Smooth muscle cell (in vitro differentiated cells): ENCODE measurements around the gene PTPRU. TPM values are rescaled to one million over a fixed set of nuclear protein-coding genes. Genes with fewer than 3 reads are reported as not detected.

ENCODE experiments used
- DNase-seq: peaks from one replicate; lab custom pipeline; 2025; ENCODE audit not compliant: unreplicated experiment; lab: John Stamatoyannopoulos, UW
- H2AFZ ChIP-seq: fragments of 200-600 bp; sonication (generic); 2 replicates; pipeline ENCODE4 v1.6.0; 2016; ENCODE audit warnings: antibody characterized with exemption, low read depth, mild to moderate bottlenecking
- H3F3A ChIP-seq: fragments of 200-600 bp; sonication (generic); 2 replicates; pipeline ENCODE4 v1.6.0; 2017; ENCODE audit warnings: antibody characterized with exemption, low read depth
- H3K27ac ChIP-seq: fragments of 200-600 bp; sonication (generic); 2 replicates; pipeline ENCODE4 v1.5.1; 2016; ENCODE audit warnings: low read depth, mild to moderate bottlenecking
- H3K27me3 ChIP-seq: fragments of 200-600 bp; sonication (generic); 2 replicates; pipeline ENCODE4 v1.6.1; 2016; ENCODE audit warnings: low read depth, mild to moderate bottlenecking
- H3K36me3 ChIP-seq: fragments of 200-600 bp; sonication (generic); 2 replicates; pipeline ENCODE4 v1.5.1; 2016; ENCODE audit warnings: low read depth
- H3K4me1 ChIP-seq: fragments of 200-600 bp; sonication (generic); 2 replicates; pipeline ENCODE4 v1.5.1; 2016; ENCODE audit warnings: low read depth
- H3K4me2 ChIP-seq: fragments of 200-600 bp; sonication (generic); 2 replicates; pipeline ENCODE4 v1.6.0; 2016; ENCODE audit warnings: mild to moderate bottlenecking
- H3K4me3 ChIP-seq: fragments of 200-600 bp; sonication (generic); 2 replicates; pipeline ENCODE4 v1.5.1; 2016; ENCODE audit warnings: mild to moderate bottlenecking
- H3K79me2 ChIP-seq: fragments of 200-600 bp; sonication (generic); 2 replicates; pipeline ENCODE4 v1.6.0; 2016; ENCODE audit warnings: low read depth, mild to moderate bottlenecking
- H3K9ac ChIP-seq: fragments of 200-600 bp; sonication (generic); 2 replicates; pipeline ENCODE4 v1.6.0; 2016; ENCODE audit warnings: low read depth
- H3K9me3 ChIP-seq: fragments of 200-600 bp; sonication (generic); replicated peaks from 2 replicates; pipeline ENCODE4 v1.5.1; 2016; ENCODE audit warnings: low read depth
- H4K20me1 ChIP-seq: fragments of 200-600 bp; sonication (generic); 2 replicates; pipeline ENCODE4 v1.6.0; 2016; ENCODE audit warnings: low read depth
- whole genome bisulfite sequencing: methylation state at CpG from one replicate; pipeline ENCODE4 v1.1.7; 2016; ENCODE audit warnings: low lambda C conversion rate; 5-methylcytosine and 5-hydroxymethylcytosine counted together
- polyA plus RNA-seq: library from polyadenylated mRNA; unstranded; fragments of >200 nt; fragmentation: Nextera tagmentation; extraction: Ambion mirVana; gene quantifications from 2 replicates; pipeline ENCODE4 v1.2.1, GENCODE V29; 2016
- total RNA-seq: library from RNA; depleted of rRNA; stranded (reverse); fragments of >200 nt; gene quantifications from 2 replicates; pipeline ENCODE4 v1.2.3, GENCODE V29; 2014
- TF ChIP-seq, protein P1 (sequence below): fragments of 200-600 bp; sonication (generic); IDR thresholded peaks from 2 replicates; pipeline ENCODE4 v1.5.1; 2017; ENCODE audit warnings: borderline replicate concordance, mild to moderate bottlenecking, antibody characterized with exemption; ENCODE audit not compliant: insufficient read depth, poor library complexity, severe bottlenecking

The PTPRU gene
- total and polyA plus RNA-seq, 2 experiments from 2014 or later = 41.1 to 67.8 TPM

DNA sequence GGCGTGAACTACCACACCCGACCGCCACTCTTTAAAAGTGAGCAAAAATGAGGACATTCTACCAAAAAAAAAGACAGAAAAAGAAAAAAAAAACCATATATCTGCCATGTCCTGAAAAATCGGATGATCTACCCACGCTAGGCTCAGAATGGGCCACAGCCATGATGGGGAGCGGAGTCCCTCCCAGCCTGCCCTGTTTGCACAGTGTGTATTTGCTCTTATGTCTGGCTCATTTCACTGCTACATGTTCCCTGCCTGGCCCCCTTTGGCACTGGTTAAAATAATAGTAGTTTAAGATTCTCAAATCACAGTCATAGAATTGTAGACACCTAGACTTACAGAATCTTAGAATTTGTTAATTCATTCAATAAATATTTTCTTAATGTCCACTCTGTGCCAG, 121.9 kb downstream of the PTPRU start:
- 96% methylated on average over 6 of the region's 6 CpGs for WGBS
- no peaks in the 10 kb centered on the region for H3K4me1 ChIP-seq
- H3K4me2 ChIP-seq = no peak overlapping the region
- H2AFZ ChIP-seq = no peak overlapping the region
- H3K27me3 ChIP-seq = no peaks in the 10 kb centered on the region
- TF ChIP-seq, protein P1, sequence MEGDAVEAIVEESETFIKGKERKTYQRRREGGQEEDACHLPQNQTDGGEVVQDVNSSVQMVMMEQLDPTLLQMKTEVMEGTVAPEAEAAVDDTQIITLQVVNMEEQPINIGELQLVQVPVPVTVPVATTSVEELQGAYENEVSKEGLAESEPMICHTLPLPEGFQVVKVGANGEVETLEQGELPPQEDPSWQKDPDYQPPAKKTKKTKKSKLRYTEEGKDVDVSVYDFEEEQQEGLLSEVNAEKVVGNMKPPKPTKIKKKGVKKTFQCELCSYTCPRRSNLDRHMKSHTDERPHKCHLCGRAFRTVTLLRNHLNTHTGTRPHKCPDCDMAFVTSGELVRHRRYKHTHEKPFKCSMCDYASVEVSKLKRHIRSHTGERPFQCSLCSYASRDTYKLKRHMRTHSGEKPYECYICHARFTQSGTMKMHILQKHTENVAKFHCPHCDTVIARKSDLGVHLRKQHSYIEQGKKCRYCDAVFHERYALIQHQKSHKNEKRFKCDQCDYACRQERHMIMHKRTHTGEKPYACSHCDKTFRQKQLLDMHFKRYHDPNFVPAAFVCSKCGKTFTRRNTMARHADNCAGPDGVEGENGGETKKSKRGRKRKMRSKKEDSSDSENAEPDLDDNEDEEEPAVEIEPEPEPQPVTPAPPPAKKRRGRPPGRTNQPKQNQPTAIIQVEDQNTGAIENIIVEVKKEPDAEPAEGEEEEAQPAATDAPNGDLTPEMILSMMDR = no peak
- H3K4me3 ChIP-seq = no peak overlapping the region
- H3K36me3 ChIP-seq = no peaks in the 10 kb centered on the region
- H3F3A ChIP-seq = no peaks in the 10 kb centered on the region
- DNase-seq = no peak
- no peaks in the 10 kb centered on the region for H4K20me1 ChIP-seq
- no peaks in the 10 kb centered on the region for H3K79me2 ChIP-seq
- no peaks in the 10 kb centered on the region for H3K9me3 ChIP-seq
- no peak overlapping the region for H3K27ac ChIP-seq
- no peak overlapping the region for H3K9ac ChIP-seq

DNA sequence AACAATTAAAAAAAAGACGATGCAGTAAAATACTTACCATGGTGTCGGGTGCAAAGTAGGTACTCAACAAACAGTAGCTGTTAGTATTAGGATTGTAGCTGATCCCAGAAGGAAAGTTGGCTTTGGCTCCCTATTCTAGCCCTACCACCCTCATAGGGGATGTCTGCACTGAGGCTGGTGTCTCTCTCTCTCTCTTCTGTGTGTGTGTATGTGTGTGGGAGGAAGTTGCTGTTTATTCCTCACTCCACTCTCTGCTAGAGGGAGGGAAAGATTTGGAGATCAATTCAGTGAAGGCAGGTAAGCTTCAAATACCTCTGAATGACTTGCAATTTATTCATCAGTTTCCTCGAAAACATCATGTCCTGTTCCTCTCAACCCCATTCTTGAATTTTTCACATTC, 124.4 kb downstream of the PTPRU start:
- Histone ChIP-seq H3K4me3 (no peak overlapping the region), H3K27ac (no peak overlapping the region), H2AFZ (no peak overlapping the region), H3K36me3 (no peaks in the 10 kb centered on the region), H3K27me3 (no peaks in the 10 kb centered on the region), H3K79me2 (no peaks in the 10 kb centered on the region), H4K20me1 (no peaks in the 10 kb centered on the region), H3F3A (no peaks in the 10 kb centered on the region), H3K4me2 (no peak overlapping the region), H3K9me3 (no peaks in the 10 kb centered on the region), H3K4me1 (no peaks in the 10 kb centered on the region), H3K9ac (no peak overlapping the region)
- WGBS = 93% methylated on average over 3 of the region's 3 CpGs
- TF ChIP-seq, protein P1 = no peak
- no peak for DNase-seq

DNA sequence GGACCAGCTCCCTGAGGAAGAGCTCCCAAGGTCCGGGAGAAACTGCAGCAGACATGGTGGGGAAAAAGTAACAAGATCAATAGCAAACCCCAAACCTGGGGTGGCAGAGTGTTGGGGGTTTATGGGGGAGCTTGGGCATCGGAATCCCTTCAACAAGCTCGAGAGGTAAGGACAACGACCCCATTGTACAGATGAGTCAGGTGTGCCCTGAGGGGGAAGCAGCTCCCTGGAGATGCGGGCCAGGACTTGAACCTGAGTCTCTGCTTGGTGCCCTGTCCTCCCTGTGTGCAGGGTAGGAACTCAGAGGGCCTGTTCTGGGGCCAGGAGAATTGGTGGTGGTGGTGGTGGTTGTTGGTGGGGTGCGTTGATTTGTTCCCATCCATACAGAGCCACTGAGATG, 125.4 kb downstream of the PTPRU start:
- H3K4me3 ChIP-seq = no peak overlapping the region
- TF ChIP-seq, protein P1 = no peak
- WGBS = 78% methylated on average over 6 of the region's 6 CpGs

DNA sequence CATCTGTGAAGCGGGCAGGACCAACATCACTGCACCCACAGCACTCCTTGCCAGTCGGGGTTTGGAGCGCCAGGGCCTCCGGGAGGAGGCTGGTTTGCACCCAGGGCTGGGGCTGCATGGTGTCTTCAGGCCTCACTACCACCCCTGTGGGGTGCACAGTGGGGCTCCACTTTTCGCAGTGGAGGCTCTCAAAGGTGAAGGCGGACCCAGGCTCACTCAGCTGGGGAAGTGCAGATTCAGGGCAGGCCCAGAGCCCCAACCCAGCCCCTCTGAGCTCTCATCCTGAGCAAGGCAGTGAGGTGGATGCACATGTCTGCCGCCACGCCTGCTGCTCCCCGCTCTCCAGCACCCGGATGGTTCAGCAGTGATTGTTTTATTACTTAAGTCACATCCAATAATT, 125.8 kb downstream of the PTPRU start:
- WGBS = 93% methylated on average over 10 of the region's 10 CpGs
- no peak overlapping the region for H2AFZ ChIP-seq
- H3K27me3 ChIP-seq = no peaks in the 10 kb centered on the region
- DNase-seq = no peak
- no peaks in the 10 kb centered on the region for H3K4me1 ChIP-seq
- no peaks in the 10 kb centered on the region for H3K36me3 ChIP-seq
- no peaks in the 10 kb centered on the region for H4K20me1 ChIP-seq
- H3K4me2 ChIP-seq = no peak overlapping the region
- TF ChIP-seq, protein P1 = no peak
- H3F3A ChIP-seq = no peaks in the 10 kb centered on the region
- no peak overlapping the region for H3K9ac ChIP-seq
- no peaks in the 10 kb centered on the region for H3K79me2 ChIP-seq
- H3K4me3 ChIP-seq = no peak overlapping the region
- H3K27ac ChIP-seq = no peak overlapping the region
- H3K9me3 ChIP-seq = no peaks in the 10 kb centered on the region

More for the DNA sequence above, 125.4 kb downstream of the PTPRU start:
- Histone ChIP-seq H3K79me2 (no peaks in the 10 kb centered on the region), H3K27me3 (no peaks in the 10 kb centered on the region), H3K4me2 (no peak overlapping the region), H3K36me3 (no peaks in the 10 kb centered on the region), H3K4me1 (no peaks in the 10 kb centered on the region), H4K20me1 (no peaks in the 10 kb centered on the region), H3K27ac (no peak overlapping the region), H3F3A (no peaks in the 10 kb centered on the region), H3K9ac (no peak overlapping the region), H3K9me3 (no peaks in the 10 kb centered on the region), H2AFZ (no peak overlapping the region)
- DNase-seq = no peak
